Measurements from ENCODE around the gene TMED9.
"Not testable (repeated sequence)": the region's sequence is repeated elsewhere in the genome, so short reads cannot be mapped to it uniquely, and the experiment has no call there.

TMED9 gene

GRCh38 chr5:177592010-177592834 lies at the start of gene TMED9:
TSS of gene TMED9 (plus strand) at chr5:177592203. CDS start at chr5:177592215, 12 bp downstream.
- in situ Hi-C loops (cut with MboI; ENCODE audit: low sequenced_read_pairs) = no loop called here

- in situ Hi-C loops (cut with MboI; ENCODE audit: low sequenced_read_pairs) = no loop called here
Observed at GRCh38 chr5:177542816-177543465, 49.1 kb upstream of the TMED9 start.

- in situ Hi-C loops (cut with MboI; ENCODE audit: low sequenced_read_pairs) = no loop called here
Observed at GRCh38 chr5:177545487-177546257, 46.3 kb upstream of the TMED9 start.

- in situ Hi-C loops (cut with MboI; ENCODE audit: low sequenced_read_pairs) = no loop called here
Observed at GRCh38 chr5:177546258-177546741, 45.7 kb upstream of the TMED9 start.

- in situ Hi-C loops (cut with MboI; ENCODE audit: low sequenced_read_pairs) = no loop called here
Observed at GRCh38 chr5:177547736-177548135, 44.3 kb upstream of the TMED9 start.

- in situ Hi-C loops (cut with MboI; ENCODE audit: low sequenced_read_pairs) = no loop called here
Observed at GRCh38 chr5:177548495-177548894, 43.5 kb upstream of the TMED9 start.

- in situ Hi-C loops (cut with MboI; ENCODE audit: low sequenced_read_pairs) = no loop called here
Observed at GRCh38 chr5:177550122-177550521, 41.9 kb upstream of the TMED9 start.

GRCh38 chr5:177552839-177553455 lies 39.1 kb upstream of the TMED9 start:
- in situ Hi-C loops (cut with MboI; ENCODE audit: low sequenced_read_pairs) = no loop called here

- in situ Hi-C loops (cut with MboI; ENCODE audit: low sequenced_read_pairs) = no loop called here
Observed at GRCh38 chr5:177553671-177554429, 38.2 kb upstream of the TMED9 start.

GRCh38 chr5:177554474-177555111 lies 37.4 kb upstream of the TMED9 start, which contains the start of gene FAM193B:
TSS of gene FAM193B (minus strand) at chr5:177554563. CDS start at chr5:177554458, 105 bp downstream.
- in situ Hi-C loops (cut with MboI; ENCODE audit: low sequenced_read_pairs) = no loop called here

- in situ Hi-C loops (cut with MboI; ENCODE audit: low sequenced_read_pairs) = no loop called here
Observed at GRCh38 chr5:177555228-177555627, 36.8 kb upstream of the TMED9 start.

- in situ Hi-C loops (cut with MboI; ENCODE audit: low sequenced_read_pairs) = no loop called here
Observed at GRCh38 chr5:177555665-177556064, 36.3 kb upstream of the TMED9 start.

GRCh38 chr5:177557041-177557647 lies 34.9 kb upstream of the TMED9 start:
- in situ Hi-C loops (cut with MboI; ENCODE audit: low sequenced_read_pairs) = no loop called here

- in situ Hi-C loops (cut with MboI; ENCODE audit: low sequenced_read_pairs) = no loop called here
Observed at GRCh38 chr5:177557796-177558195, 34.2 kb upstream of the TMED9 start.

GRCh38 chr5:177559446-177559941 lies 32.5 kb upstream of the TMED9 start:
- in situ Hi-C loops (cut with MboI; ENCODE audit: low sequenced_read_pairs) = not testable (repeated sequence)

- in situ Hi-C loops (cut with MboI; ENCODE audit: low sequenced_read_pairs) = no loop called here
Observed at GRCh38 chr5:177565046-177565445, 27.0 kb upstream of the TMED9 start.

GRCh38 chr5:177568326-177568725 lies 23.7 kb upstream of the TMED9 start:
- in situ Hi-C loops (cut with MboI; ENCODE audit: low sequenced_read_pairs) = no loop called here

- in situ Hi-C loops (cut with MboI; ENCODE audit: low sequenced_read_pairs) = no loop called here
Observed at GRCh38 chr5:177569894-177570293, 22.1 kb upstream of the TMED9 start.

- in situ Hi-C loops (cut with MboI; ENCODE audit: low sequenced_read_pairs) = no loop called here
Observed at GRCh38 chr5:177575488-177575887, 16.5 kb upstream of the TMED9 start.

All from HL-60/S4 treated with retinoic acid at 250 ng/mL for 4 days and 3 days (cell line).